ENCODE data around the gene NKAIN2. TPM values are rescaled to one million over a fixed set of nuclear protein-coding genes. Genes with fewer than 3 reads are reported as not detected.
"Not testable (repeated sequence)": the region's sequence is repeated elsewhere in the genome, so short reads cannot be mapped to it uniquely, and the experiment has no call there.

The NKAIN2 gene
- total RNA-seq, 1 experiment from 2014 or later = 2.7 TPM

DNA sequence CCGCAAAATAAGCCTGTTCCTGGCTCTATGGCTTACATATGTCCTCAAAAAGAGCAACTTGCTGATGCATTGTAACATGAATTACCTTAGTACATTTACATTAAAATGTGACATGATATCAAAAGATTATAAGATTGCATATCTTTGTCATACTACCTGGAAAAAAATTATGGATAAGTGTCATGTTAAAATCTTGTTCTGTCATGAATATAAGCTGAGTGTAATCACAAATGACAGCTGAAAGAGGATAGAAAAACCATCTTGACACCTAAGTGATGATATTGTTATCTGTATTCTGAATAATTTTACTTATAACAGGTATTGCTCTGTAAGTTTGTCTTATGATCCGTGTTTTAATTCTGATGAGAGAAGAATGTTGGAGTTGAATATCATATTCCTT is 655.6 kb downstream of the NKAIN2 start:
- no TSS peak for BruUV-seq (replicated peaks)
- Mint-ChIP-seq H3K27ac (ENCODE audit: low read depth, unreplicated experiment) (no peak overlapping the region), H3K4me1 (ENCODE audit: insufficient read depth, unreplicated experiment) (no peaks in the 10 kb centered on the region), H3K36me3 (ENCODE audit: insufficient read depth, unreplicated experiment) (no peaks in the 10 kb centered on the region), H3K9me3 (ENCODE audit: unreplicated experiment) (peaks cover 4% of the 10 kb centered on the region), H3K4me3 (ENCODE audit: unreplicated experiment) (no peak overlapping the region), H3K27me3 (ENCODE audit: insufficient read depth, unreplicated experiment) (no peaks in the 10 kb centered on the region)
- no peak for DNase-seq (ENCODE audit: unreplicated experiment)
- ChIA-PET POLR2A (interaction anchor here (1.2 kb wide), 1 partner anchor 10 kb away, joined by 3 read pairs; no protein-coding TSS in a partner anchor), CTCF (no interaction called here)
- intact Hi-C loops (cut with micrococcal nuclease) = no loop called here
- TF ChIP-seq, protein P1, sequence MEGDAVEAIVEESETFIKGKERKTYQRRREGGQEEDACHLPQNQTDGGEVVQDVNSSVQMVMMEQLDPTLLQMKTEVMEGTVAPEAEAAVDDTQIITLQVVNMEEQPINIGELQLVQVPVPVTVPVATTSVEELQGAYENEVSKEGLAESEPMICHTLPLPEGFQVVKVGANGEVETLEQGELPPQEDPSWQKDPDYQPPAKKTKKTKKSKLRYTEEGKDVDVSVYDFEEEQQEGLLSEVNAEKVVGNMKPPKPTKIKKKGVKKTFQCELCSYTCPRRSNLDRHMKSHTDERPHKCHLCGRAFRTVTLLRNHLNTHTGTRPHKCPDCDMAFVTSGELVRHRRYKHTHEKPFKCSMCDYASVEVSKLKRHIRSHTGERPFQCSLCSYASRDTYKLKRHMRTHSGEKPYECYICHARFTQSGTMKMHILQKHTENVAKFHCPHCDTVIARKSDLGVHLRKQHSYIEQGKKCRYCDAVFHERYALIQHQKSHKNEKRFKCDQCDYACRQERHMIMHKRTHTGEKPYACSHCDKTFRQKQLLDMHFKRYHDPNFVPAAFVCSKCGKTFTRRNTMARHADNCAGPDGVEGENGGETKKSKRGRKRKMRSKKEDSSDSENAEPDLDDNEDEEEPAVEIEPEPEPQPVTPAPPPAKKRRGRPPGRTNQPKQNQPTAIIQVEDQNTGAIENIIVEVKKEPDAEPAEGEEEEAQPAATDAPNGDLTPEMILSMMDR (IDR thresholded peaks at IDR 0.05; ENCODE audit: unreplicated experiment) = no peak

DNA sequence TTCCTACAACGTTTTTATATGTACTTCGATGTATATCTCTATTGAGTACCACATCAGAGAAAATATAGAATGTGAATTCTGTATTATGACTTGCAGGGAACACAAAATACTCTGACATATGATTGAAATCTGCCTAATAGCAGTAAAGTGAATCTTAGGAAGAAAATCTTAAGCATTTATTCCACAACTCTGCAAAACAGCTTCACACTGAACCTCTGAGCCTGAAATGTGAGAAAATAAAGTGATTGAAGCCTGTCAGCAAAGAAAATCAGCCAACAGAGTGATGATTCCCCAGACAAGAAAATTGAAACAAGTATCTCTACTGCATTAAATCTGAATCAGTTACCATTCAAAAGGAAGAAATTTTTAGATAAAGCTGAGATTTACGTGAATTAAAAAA is 659.1 kb downstream of the NKAIN2 start:
- intact Hi-C loops (cut with micrococcal nuclease) = no loop called here
- no peaks in the 10 kb centered on the region for H3K36me3 Mint-ChIP-seq (ENCODE audit: insufficient read depth, unreplicated experiment)

DNA sequence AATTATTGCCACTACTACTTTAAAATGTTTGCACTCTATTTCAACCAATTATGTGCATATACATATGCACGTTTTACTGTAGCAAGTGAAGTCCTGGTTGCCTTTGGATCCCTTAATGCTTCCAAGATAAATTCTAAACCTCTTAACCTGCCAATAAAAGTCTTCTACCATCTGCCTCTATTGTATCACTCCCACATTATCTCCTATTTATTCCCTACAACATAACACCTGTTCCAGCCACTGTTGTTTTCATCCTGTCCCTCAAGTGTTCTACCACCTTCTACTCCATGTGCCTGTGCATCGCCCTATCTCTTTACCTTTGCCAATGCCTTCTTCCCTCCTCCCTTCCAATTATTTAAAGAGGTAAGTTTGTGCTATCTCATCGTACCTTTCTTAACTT is 659.6 kb downstream of the NKAIN2 start:
- no peak overlapping the region for H3K27ac Mint-ChIP-seq (ENCODE audit: low read depth, unreplicated experiment)
- H3K27me3 Mint-ChIP-seq (ENCODE audit: insufficient read depth, unreplicated experiment) = no peaks in the 10 kb centered on the region
- TF ChIP-seq, protein P1 (IDR thresholded peaks at IDR 0.05; ENCODE audit: unreplicated experiment) = no peak
- ChIA-PET CTCF (interaction anchor here (0.6 to 0.8 kb wide), 3 partner anchors 11 to 271 kb away, joined by 3 to 4 read pairs (median 3); no protein-coding TSS in a partner anchor), POLR2A (no interaction called here)
- H3K4me1 Mint-ChIP-seq (ENCODE audit: insufficient read depth, unreplicated experiment) = no peaks in the 10 kb centered on the region
- BruUV-seq (replicated peaks) = no TSS peak
- H3K9me3 Mint-ChIP-seq (ENCODE audit: unreplicated experiment) = peaks cover 4% of the 10 kb centered on the region
- DNase-seq (ENCODE audit: unreplicated experiment) = no peak
- no peaks in the 10 kb centered on the region for H3K36me3 Mint-ChIP-seq (ENCODE audit: insufficient read depth, unreplicated experiment)
- H3K4me3 Mint-ChIP-seq (ENCODE audit: unreplicated experiment) = no peak overlapping the region
- intact Hi-C loops (cut with micrococcal nuclease) = no loop called here

More for the DNA sequence above, 659.1 kb downstream of the NKAIN2 start:
- Mint-ChIP-seq H3K27me3 (ENCODE audit: insufficient read depth, unreplicated experiment) (no peaks in the 10 kb centered on the region), H3K9me3 (ENCODE audit: unreplicated experiment) (peaks cover 4% of the 10 kb centered on the region), H3K4me1 (ENCODE audit: insufficient read depth, unreplicated experiment) (no peaks in the 10 kb centered on the region), H3K27ac (ENCODE audit: low read depth, unreplicated experiment) (no peak overlapping the region), H3K4me3 (ENCODE audit: unreplicated experiment) (no peak overlapping the region)
- ChIA-PET CTCF (interaction anchor here (0.7 to 0.8 kb wide), 2 partner anchors 11 to 270 kb away, joined by 3 read pairs; no protein-coding TSS in a partner anchor), POLR2A (no interaction called here)
- DNase-seq (ENCODE audit: unreplicated experiment) = no peak
- TF ChIP-seq, protein P1 (IDR thresholded peaks at IDR 0.05; ENCODE audit: unreplicated experiment) = no peak
- no TSS peak for BruUV-seq (replicated peaks)

DNA sequence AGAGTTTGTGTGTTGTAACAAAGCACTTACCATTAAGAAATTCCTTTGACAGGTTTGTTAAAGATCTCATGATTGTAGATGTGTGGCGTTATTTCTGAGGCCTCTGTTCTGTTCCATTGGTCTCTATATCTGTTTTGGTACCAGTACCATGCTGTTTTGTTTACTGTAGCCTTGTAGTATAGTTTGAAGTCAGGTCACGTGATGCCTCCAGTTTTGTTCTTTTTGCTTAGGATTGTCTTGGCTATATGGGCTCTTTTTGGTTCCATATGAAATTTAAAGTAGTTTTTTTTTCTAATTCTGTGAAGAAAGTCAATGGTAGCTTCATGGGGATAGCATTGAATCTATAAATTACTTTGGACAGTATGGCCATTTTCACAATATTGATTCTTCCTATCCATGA is 660.9 kb downstream of the NKAIN2 start:
- H3K4me3 Mint-ChIP-seq (ENCODE audit: unreplicated experiment); DNase-seq (ENCODE audit: unreplicated experiment); CTCF ChIA-PET; H3K27ac Mint-ChIP-seq (ENCODE audit: low read depth, unreplicated experiment); H3K9me3 Mint-ChIP-seq (ENCODE audit: unreplicated experiment); BruUV-seq (replicated peaks); H3K36me3 Mint-ChIP-seq (ENCODE audit: insufficient read depth, unreplicated experiment); intact Hi-C loops (cut with micrococcal nuclease); POLR2A ChIA-PET; H3K4me1 Mint-ChIP-seq (ENCODE audit: insufficient read depth, unreplicated experiment); H3K27me3 Mint-ChIP-seq (ENCODE audit: insufficient read depth, unreplicated experiment): not testable (repeated sequence)

DNA sequence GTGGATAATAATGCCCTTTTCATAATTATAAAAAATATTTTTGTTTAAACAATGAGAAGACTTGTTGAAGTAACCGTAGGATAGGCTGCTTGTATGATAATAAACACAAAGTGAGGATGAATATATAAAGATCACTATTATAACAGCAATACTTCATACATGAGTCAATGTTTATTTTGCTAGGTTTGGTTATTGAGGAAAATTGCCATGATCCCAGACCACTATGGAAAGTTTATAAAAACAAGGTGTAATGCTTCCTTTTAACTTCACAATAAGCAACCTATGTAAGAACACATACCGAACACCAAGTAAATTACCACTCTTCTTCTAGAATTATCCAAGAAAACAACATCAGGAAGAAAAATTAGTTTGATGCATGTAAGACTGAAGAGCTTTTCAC is 663.3 kb downstream of the NKAIN2 start:
- TF ChIP-seq, protein P1 (IDR thresholded peaks at IDR 0.05; ENCODE audit: unreplicated experiment) = no peak
- intact Hi-C loops (cut with micrococcal nuclease) = no loop called here
- ChIA-PET CTCF (no interaction called here), POLR2A (no interaction called here)
- Mint-ChIP-seq H3K4me3 (ENCODE audit: unreplicated experiment) (no peak overlapping the region), H3K9me3 (ENCODE audit: unreplicated experiment) (peaks cover 4% of the 10 kb centered on the region), H3K27ac (ENCODE audit: low read depth, unreplicated experiment) (no peak overlapping the region), H3K27me3 (ENCODE audit: insufficient read depth, unreplicated experiment) (no peaks in the 10 kb centered on the region), H3K4me1 (ENCODE audit: insufficient read depth, unreplicated experiment) (no peaks in the 10 kb centered on the region), H3K36me3 (ENCODE audit: insufficient read depth, unreplicated experiment) (no peaks in the 10 kb centered on the region)
- peak; percentile 13 for DNase-seq (ENCODE audit: unreplicated experiment)
- no TSS peak for BruUV-seq (replicated peaks)
